ENCODE results near the gene RTN1.

DNA sequence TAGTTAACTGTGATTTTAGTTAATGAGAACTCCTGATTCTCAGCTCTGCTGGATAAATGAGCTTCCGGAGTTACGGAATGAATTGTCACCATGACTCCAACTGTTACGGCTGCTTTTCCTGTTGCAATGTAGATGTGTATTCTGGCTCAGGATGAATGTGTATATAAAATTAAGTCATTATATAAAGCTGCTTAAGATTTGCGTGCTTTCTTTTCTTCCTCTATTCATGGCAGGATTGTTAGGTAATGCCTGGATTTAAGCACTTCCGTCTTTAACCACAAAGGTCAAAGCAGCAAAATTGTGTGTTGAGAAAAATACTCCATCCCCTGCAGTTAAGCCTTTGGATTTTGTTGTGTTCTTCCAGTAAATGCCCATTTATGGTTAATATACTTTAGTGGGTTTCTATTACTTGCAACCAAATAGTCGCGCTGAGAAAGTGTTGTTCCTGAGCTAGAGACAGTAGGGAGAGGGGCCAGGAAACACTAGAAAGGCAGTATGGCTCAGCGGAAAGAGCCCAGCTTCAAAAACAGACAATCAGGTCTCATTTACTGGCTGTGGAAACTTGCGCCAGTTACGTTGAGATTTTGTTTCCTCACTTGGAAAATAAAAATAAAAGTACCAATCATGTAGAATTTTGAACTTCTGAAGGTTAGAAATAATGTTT lies 284.6 kb downstream of the RTN1 start:
- TF ChIP-seq CTCF (IDR thresholded peaks at IDR 0.05): no peak
- no peak for TF ChIP-seq POLR2A (IDR thresholded peaks at IDR 0.05)
